Aorta (tissue), 5 donors: Measurements from ENCODE around the gene IGFN1. TPM values are rescaled to one million over a fixed set of nuclear protein-coding genes. Genes with fewer than 3 reads are reported as not detected.

Source experiments
- ATAC-seq: fragments of 200-7000 bp; cut with Tn5 transposase; one replicate; pipeline ENCODE4 v1.9.1; 2022; ENCODE audit warnings: moderate library complexity; ENCODE audit not compliant: low FRiP score
- DNase-seq, 2 donors: peaks; one replicate each; pipeline ENCODE4 v3.0.0-alpha.2; 2020
- H3K27ac ChIP-seq, 2 donors: one replicate each; pipeline ENCODE4 v1.5.1; 2013; ENCODE audit warnings: low read length in 2 of 2, mild to moderate bottlenecking in 2 of 2, moderate library complexity in 2 of 2, control low read depth in 1 of 2, inconsistent platforms in 1 of 2, low read depth in 1 of 2
- H3K27me3 ChIP-seq, 2 donors: one replicate each; pipeline ENCODE4 v1.6.1; 2013; ENCODE audit warnings: control low read depth in 1 of 2, low read length in 1 of 2, mild to moderate bottlenecking in 1 of 2, moderate library complexity in 1 of 2; ENCODE audit not compliant: insufficient read depth in 2 of 2, control insufficient read depth in 1 of 2
- H3K36me3 ChIP-seq, 2 donors: one replicate each; pipeline ENCODE4 v1.6.1; 2013; ENCODE audit warnings: control low read depth in 1 of 2, low read length in 1 of 2, mild to moderate bottlenecking in 1 of 2; ENCODE audit not compliant: insufficient read depth in 2 of 2, control insufficient read depth in 1 of 2
- H3K4me1 ChIP-seq, 2 donors: one replicate each; pipeline ENCODE4 v1.6.1; 2013; ENCODE audit warnings: low read length in 2 of 2, control low read depth in 1 of 2, mild to moderate bottlenecking in 1 of 2, moderate library complexity in 1 of 2; ENCODE audit not compliant: insufficient read depth in 2 of 2, control insufficient read depth in 1 of 2
- H3K4me3 ChIP-seq, 2 donors: one replicate each; pipeline ENCODE4 v1.5.1; 2013; ENCODE audit warnings: low read length in 2 of 2, control low read depth in 1 of 2, mild to moderate bottlenecking in 1 of 2
- H3K9me3 ChIP-seq: one replicate; pipeline ENCODE4 v1.6.1; 2013; ENCODE audit warnings: mild to moderate bottlenecking, low read length; ENCODE audit not compliant: control insufficient read depth
- WGBS, 2 donors: extraction: QIAGEN DNeasy Blood & Tissue Kit; methylation state at CpG; one replicate each; pipeline ENCODE4 v1.1.7; 2013; 5-methylcytosine and 5-hydroxymethylcytosine counted together
- intact Hi-C, 2 donors: fragments of 100-400 bp; cut with DNase I; formaldehyde crosslinking; loops; one replicate each; pipeline versions ENCODE4 v1.14.2 to v1.15.0; 2022
- polyA plus RNA-seq, 2 donors: library from polyadenylated mRNA; stranded (reverse); fragments of 200-250 nt; gene quantifications; one replicate each; pipeline ENCODE4 v1.2.3, GENCODE V29; 2013
- total RNA-seq, 2 donors: library from RNA; stranded (reverse); fragmentation: NEBNext Ultra II Directional; extraction: Animal tissue kit (Norgen Biotek cat#: 25700); gene quantifications; one replicate each; pipeline ENCODE4 v1.2.1, GENCODE V29; 2021
- donor health status: healthy with polysubstance abuse.
- donor health status: Bipolar disorder and iron deficiency.
- donor health status: DM: no; HTN: no; CAD: no.
- donor health status: DM: no; HTN: no; CAD: no.
- donor health status: DM: yes; HTN: yes; CAD: no.

Gene IGFN1
- total and polyA plus RNA-seq, 4 donors, result 0.03 to 0.50 (median 0.16) TPM

GRCh38 chr1:201251411-201251810, 60.8 kb downstream of the IGFN1 start:
- Histone ChIP-seq H3K4me1 (no peaks in the 10 kb centered on the region), H3K27me3 (no peaks in the 10 kb centered on the region), H3K36me3 (no peaks in the 10 kb centered on the region), H3K27ac (no peak overlapping the region), H3K9me3 (no peaks in the 10 kb centered on the region), H3K4me3 (no peak overlapping the region)
- intact Hi-C loops, result loop anchor here in 1 of 2 donors (5.0 to 10.0 kb wide), 2 partner anchors 111 to 153 kb away; no protein-coding TSS in a partner anchor
- 81 to 85% methylated on average over 2 of the region's 2 CpGs for WGBS, 2 donors
- DNase-seq (no peak), ATAC-seq (no peak)

GRCh38 chr1:201251851-201252430, 61.3 kb downstream of the IGFN1 start:
- WGBS, 2 donors, result 73 to 79% methylated on average over 11 of the region's 11 CpGs
- intact Hi-C loops, result loop anchor here in 1 of 2 donors (5.0 to 10.0 kb wide), 2 partner anchors 110 to 153 kb away; no protein-coding TSS in a partner anchor
- DNase-seq (peak in 1 of 2 donors; percentile 37), ATAC-seq (no peak)
- Histone ChIP-seq H3K4me3 (no peak overlapping the region), H3K9me3 (no peaks in the 10 kb centered on the region), H3K27ac (no peak overlapping the region), H3K36me3 (no peaks in the 10 kb centered on the region), H3K4me1 (no peaks in the 10 kb centered on the region), H3K27me3 (no peaks in the 10 kb centered on the region)

- H3K27me3 ChIP-seq, result no peaks in the 10 kb centered on the region
- H3K27ac ChIP-seq, result no peak overlapping the region
- 85 to 93% methylated on average over 6 of the region's 6 CpGs for WGBS, 2 donors
- H3K9me3 ChIP-seq, result no peaks in the 10 kb centered on the region
- H3K36me3 ChIP-seq, result no peaks in the 10 kb centered on the region
- ATAC-seq (no peak), DNase-seq (peak in 1 of 2 donors; percentile 26)
- no peaks in the 10 kb centered on the region for H3K4me1 ChIP-seq
- intact Hi-C loops, result loop anchor here in 1 of 2 donors (5.0 to 10.0 kb wide), 2 partner anchors 109 to 152 kb away; no protein-coding TSS in a partner anchor
- no peak overlapping the region for H3K4me3 ChIP-seq
Measured at GRCh38 chr1:201252944-201253371, 62.3 kb downstream of the IGFN1 start.

- 87 to 91% methylated on average over 10 of the region's 10 CpGs for WGBS, 2 donors
- DNase-seq (no peak), ATAC-seq (peak; percentile 9)
- Histone ChIP-seq H3K4me3 (no peak overlapping the region), H3K27me3 (no peaks in the 10 kb centered on the region), H3K36me3 (no peaks in the 10 kb centered on the region), H3K27ac (no peak overlapping the region), H3K9me3 (no peaks in the 10 kb centered on the region), H3K4me1 (no peaks in the 10 kb centered on the region)
- intact Hi-C loops, result loop anchor here in 1 of 2 donors (5.0 to 10.0 kb wide), 2 partner anchors 109 to 151 kb away; no protein-coding TSS in a partner anchor
Measured at GRCh38 chr1:201253411-201253810, 62.8 kb downstream of the IGFN1 start.

- Histone ChIP-seq H3K36me3 (no peaks in the 10 kb centered on the region), H3K9me3 (no peaks in the 10 kb centered on the region), H3K27me3 (no peaks in the 10 kb centered on the region), H3K4me3 (no peak overlapping the region), H3K27ac (no peak overlapping the region), H3K4me1 (no peaks in the 10 kb centered on the region)
- DNase-seq (peak in 1 of 2 donors; percentile 45), ATAC-seq (peak; percentile 24)
- intact Hi-C loops, result loop anchor here (1.0 to 10.0 kb wide), 3 partner anchors 107 to 151 kb away; no protein-coding TSS in a partner anchor
- 81 to 83% methylated on average over 9 of the region's 9 CpGs for WGBS, 2 donors
Measured at GRCh38 chr1:201253906-201254624, 63.4 kb downstream of the IGFN1 start.

- intact Hi-C loops, result loop anchor here (1.0 to 10.0 kb wide), 3 partner anchors 106 to 150 kb away; no protein-coding TSS in a partner anchor
- 49 to 50% methylated on average over 22 to 24 of the region's 24 CpGs for WGBS, 2 donors
- peak in 1 of 2 donors; percentile 88 for DNase-seq
Measured at GRCh38 chr1:201254625-201255478, 64.2 kb downstream of the IGFN1 start.

GRCh38 chr1:201255479-201256362, 65.1 kb downstream of the IGFN1 start:
- no peak for ATAC-seq
- no peak overlapping the region for H3K27ac ChIP-seq
- H3K27me3 ChIP-seq, result no peaks in the 10 kb centered on the region
- H3K9me3 ChIP-seq, result no peaks in the 10 kb centered on the region
- no peaks in the 10 kb centered on the region for H3K4me1 ChIP-seq
- WGBS, 2 donors, result 87% methylated on average over 17 of the region's 17 CpGs
- no peak for DNase-seq
- H3K4me3 ChIP-seq, result no peak overlapping the region
- intact Hi-C loops, result loop anchor here in 1 of 2 donors (10.0 kb wide), 1 partner anchor 149 kb away; no protein-coding TSS in a partner anchor
- no peaks in the 10 kb centered on the region for H3K36me3 ChIP-seq

More at GRCh38 chr1:201254625-201255478, 64.2 kb downstream of the IGFN1 start:
- Histone ChIP-seq H3K9me3 (no peaks in the 10 kb centered on the region), H3K27me3 (no peaks in the 10 kb centered on the region), H3K36me3 (no peaks in the 10 kb centered on the region), H3K27ac (no peak overlapping the region), H3K4me1 (no peaks in the 10 kb centered on the region), H3K4me3 (no peak overlapping the region)
- peak; percentile 71 for ATAC-seq
